GM19372 (cell line): ENCODE results near the gene NTM.

Source experiments
- ATAC-seq: cut with Tn5 transposase; IDR thresholded peaks from one replicate; pipeline ENCODE4 v1.9.1; 2021; ENCODE audit warnings: mild to moderate bottlenecking, low read depth, moderate library complexity; ENCODE audit not compliant: unreplicated experiment

NTM gene

DNA sequence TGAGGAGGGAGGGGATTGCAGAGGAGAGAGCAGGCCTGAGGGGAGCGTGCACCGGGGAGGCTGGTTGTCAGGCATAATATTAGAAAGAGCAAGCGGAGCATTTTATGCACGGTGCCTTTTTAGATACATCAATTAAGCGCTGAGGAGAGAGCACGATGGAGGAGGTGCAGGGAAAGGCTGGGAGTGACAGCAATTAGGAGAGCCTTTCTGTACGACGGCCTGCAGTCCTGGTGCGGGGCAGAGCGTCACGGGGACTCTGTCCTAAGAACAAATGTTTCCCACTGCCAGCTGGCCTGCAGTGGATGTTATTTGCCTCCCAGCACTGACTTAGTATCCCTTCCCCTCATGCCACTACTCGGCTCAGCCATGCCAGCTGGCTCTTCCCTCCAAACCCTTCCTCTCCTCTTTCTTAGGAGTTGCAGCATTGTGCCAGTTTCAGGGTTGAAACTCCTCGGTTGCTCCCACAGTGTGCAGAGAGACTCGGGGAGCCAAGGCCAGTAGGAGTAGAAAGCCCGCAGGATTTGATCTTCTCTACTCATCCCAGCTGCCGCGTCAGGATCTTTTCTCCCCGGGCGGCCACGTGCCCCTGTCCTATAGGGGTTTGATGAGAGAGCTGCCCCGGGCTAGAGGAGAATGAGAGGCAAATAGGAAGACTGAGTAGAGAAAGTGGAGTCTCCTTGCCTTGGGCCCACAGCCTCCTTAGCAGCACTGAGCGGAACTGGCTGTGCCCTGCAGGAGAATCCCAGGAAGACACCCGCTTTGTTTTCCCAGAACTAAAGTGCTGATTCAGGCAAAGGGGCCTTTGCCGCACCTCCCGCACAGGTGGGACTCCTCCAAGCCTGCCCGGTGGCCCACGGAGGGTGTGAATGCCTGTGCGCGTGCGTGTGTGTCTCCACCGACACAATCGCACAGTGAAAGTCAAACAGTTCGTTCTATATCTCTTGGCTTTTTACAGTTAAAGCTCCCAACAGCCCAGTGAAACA lies 875.3 kb downstream of the NTM start:
- ATAC-seq, result no peak

DNA sequence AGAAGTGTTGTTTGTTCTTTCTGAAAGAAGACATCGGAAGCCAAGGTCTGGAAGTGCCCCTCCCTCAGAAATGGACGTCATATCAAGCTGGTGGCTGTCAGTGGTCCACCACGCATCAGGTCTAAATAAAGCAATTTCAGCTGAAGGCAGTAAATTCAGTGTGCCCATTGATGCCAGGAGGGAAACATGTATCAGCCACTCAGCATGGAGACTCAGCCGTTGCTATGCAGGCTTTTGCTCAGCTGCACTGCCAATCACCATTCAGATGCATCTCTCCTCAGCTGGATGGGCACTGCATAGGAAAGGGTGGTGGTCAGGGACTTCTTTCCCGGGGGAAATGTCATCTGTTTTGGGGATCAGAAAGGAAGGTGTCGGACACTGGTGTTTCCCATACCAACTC lies 878.2 kb downstream of the NTM start:
- no peak for ATAC-seq

DNA sequence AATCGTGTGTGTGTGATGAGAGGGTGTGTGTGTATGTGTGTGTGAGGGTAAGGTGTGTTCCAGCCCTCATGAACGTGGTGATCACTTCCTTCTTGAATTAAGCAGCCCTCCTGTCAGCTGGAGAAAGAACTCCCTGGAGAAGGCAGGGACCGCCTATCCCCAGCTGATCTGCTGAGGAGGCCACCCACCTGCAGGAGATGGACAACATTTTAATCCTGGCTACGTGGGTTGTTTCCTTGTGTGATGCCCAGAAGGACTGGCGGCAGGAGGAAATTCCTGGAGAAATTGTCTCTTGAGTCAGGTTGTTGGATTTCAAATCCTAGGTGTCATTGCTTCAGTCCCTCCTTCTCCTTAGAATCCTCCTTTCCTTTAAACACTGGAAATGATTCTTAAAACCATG lies 878.8 kb downstream of the NTM start:
- no peak for ATAC-seq

DNA sequence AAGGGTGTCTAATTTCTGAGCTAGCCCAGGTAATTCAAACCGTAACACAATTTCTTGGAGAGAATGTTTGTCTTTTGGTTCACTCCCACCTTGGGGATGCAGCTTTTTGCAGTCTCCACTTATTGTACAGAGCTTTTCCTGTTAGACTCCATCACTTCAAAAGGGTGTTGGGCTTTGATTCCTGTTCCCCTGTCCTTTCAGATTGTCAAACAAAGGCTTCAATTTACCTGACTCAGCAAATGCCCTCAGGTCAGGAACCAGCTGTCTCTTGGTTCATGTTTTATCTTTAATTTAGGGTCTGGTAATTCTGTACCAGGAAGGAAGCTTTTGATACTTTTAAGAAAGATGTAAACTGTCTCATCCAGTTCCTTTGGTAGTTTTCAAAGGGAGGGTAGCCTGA lies 880.6 kb downstream of the NTM start:
- no peak for ATAC-seq

DNA sequence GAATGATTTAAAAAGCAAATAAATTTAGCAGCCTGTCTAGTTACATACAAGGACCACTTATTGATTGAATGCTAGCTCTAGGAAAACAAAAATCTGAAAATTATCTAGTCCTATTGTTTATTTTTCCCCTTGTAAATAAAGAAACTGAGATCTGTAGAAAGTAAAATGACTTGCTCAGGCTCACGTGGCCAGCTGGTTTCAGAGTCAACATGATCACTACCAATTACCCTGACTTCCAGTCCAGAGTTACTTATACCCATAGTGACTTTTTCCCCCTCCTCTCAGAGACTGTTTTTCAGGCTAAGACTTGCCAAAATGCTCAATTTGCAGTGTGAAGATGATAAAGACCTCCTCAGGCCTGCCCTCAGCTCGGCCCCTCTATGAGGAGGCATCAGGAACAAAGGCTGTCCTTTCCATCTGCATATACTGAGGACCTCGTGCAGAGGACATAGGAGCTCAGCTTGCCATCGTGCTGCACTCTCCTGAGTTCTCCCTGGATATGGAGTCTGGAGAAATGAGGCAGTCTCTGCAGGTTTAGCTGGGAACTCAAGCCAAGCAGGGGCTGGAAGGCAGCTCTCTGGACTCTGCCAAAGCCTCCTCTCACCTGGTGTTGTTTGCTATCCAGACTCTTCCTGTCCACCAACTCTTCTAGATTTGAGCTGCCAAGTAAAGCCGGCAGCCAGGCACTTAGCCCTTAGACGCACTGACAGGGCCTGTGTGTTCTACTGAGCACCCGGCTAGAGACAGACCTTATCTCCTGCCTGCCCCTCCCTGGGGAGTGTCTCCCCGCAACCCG lies 883.3 kb downstream of the NTM start:
- ATAC-seq, result no peak

DNA sequence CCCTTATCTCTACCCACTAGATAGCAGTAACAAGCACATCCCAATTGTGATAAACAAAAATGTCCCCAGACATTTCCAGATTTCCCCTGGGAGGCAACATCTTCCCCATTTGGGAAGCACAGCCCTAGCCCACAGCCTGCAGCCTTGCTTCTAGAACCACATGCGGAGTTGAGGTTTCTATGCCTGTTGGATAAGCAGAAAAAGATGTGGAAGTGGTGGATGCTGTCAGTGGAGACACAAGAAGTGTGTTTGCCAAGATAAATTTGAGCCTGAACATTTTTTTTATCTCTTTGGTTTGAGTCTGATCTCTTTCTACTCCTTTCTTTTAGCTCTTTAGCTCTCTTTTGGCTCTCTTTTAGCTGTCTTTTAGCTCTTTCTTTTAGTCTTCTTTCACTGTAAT lies 884.5 kb downstream of the NTM start:
- ATAC-seq, result no peak

DNA sequence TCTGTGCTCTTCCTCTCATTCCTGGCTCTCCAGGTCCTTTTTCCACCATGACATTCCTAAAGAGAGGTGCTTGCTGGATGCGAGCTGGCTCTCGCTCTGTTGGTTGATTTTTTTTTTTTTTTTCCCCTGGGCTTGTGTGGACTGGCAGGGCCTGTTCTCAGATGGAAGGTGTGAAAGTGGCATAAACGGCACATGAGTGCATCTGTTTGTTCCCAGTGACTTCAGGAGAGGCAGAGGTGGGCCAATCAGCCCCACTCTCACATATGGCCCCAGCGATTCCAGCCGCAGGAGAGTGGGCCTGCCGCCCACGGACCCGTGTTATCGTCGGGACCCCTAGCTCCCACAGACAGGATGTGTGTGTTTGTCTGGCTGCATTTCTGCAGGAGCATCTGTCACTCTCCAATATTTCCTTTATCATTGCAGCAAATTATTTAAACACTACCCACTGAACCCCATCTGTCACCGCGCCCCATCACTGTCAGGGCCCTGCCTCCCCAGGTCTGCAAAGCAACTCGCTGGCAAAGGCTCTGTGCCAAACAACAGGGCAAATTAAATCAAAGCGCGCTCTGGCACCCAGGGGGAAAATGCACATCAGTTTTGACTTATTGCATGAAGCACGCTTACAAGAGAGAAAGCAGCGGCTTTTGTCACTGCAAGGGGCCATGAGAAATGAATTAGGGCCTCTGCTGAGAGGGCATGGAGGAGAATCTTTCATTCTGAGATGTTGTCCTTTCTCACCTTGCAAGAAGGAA lies 886.3 kb downstream of the NTM start:
- ATAC-seq, result no peak

DNA sequence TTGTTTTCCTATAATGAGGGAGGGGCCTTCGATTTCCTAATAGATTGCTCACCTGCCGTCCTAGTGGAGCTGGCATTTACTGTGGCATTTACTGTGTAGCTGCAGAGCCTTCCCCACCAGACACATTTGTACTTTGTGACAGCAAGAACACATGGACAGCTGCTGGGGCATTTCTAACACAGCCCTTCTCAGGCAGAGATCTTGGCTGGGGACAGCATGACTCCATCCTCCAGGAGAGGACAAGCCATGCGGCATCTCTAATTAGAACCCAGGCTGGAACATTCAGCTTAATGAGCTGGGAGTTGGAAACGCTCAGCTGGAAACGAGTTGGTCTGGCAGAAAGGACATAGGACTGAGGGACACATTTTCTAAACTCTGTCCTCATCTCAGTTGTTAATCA lies 887.5 kb downstream of the NTM start:
- ATAC-seq, result no peak

DNA sequence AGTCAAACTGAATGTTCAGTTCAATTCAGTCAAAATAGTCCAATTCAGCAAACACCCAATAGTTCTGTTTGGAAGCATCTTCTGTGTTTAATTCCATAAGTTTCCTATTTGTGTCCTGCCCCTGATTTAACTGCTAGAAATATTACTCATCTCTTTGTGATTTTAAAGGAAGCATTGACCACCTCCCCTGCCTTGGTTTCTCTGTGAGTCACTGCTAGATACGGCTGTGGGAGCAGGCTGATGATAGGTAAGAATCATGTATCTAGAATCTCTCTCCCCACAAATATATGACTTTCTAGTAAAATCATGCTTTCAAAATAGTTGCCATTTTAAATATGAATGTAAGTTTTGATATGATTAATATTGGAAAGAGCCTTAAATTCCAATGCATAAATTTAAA lies 888.5 kb downstream of the NTM start:
- no peak for ATAC-seq

DNA sequence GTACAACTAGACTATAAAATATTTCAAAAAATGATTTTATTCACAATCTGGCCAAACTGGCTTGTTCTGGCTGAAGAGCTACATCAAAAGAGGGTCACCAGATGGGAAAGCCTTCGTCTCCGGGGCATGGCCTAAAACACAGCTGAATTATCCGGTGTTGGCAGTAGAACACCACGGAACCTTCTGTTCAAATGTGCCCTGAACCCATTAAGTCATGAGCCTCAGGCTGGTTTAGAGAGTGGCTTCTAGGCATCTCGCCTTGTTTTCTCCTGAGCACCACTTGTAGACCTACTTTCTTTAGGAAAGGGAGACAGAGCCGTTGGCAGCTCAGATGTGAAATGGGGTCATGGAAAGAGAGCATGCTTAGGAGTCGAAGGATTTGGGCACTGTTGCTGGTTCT lies 890.2 kb downstream of the NTM start:
- no peak for ATAC-seq

DNA sequence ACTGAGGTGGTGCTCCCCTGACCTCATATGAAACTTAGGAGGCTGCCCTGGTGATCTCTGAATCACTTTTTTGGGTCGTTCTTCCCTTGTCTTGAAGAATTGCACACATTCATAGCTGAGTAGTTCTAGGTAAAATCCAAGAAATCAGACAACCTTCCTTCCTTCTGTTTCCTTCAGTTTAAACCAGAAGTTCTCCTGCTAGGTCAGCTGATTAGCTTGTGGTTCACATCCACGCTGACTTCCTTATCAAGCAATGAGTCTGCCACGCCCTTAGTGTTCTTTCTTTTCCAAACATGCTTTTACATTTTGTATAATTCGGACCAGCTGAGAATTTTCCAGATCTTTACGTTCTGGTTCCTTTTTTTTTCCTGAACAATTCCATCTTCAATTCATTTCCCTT lies 892.8 kb downstream of the NTM start:
- ATAC-seq, result no peak

DNA sequence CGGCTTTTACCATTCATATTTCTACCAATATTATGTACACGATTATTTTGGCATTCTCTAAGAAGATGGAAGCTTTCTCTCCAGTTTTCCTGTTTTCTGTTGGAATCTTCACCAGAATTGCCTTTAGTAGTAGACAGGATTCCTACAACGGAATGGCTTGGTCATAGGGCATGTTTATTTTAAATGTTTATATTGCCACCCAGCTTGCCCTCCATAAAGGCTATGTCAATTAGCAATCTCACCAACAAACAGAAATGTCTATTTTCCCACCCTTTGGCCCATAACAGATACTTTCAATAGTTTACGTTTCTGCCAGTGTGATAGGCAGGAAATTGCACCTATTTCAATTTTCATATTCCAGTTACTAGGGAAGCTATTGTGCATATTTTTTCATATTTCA lies 893.5 kb downstream of the NTM start:
- ATAC-seq, result no peak

DNA sequence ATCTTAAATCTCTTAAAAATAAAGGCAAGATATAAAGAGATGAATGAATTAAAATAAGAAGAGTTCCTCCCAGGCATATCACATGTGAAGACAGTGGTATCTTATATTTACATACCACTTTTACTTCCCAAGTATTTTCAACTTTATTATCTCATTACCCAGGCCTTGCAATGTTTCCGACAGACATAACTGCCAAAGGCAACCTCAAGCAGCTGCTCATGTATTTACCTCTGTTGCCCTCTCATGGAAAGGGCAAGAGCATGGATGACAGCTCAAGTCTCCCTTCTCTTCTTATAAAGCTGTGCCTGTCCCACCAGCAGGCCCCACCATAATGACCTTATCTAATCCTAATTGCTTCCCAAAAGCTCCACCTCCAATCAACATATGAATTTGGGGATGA lies 894.2 kb downstream of the NTM start:
- ATAC-seq, result no peak

DNA sequence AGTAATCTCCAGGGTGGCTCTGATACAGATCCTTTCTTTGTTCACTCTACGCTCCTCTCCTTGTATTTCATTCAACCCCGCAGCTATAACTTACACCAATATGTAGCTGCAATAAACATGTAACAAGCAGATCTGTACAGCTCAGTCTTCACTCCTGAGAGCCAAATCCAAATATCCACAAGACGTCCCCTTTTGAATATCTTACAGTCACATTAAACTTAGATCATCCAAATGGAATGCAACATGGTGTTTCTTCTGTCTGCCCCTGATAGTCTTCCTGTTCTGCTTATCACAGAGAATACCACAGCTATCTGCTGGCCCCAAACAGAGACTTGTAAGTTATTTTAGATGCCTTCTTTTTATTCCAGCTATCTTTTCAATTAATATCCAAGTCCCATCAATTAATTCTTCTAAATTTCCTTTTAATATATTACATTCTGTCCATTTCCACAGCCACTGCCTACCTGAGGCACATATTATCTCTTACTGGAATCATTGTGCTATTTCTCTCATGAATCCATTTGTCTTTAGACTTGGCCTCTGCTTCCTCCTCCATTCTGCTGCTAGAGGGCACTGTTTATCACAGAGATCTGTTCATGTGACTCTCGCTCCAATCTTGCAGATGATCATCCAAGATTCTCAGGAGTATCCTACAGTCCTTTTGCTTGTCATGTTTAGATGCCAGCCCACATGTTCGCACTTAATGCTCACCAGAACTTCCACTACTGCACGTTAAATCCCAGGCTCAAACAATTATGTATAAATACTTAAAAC lies 908.6 kb downstream of the NTM start:
- no peak for ATAC-seq

DNA sequence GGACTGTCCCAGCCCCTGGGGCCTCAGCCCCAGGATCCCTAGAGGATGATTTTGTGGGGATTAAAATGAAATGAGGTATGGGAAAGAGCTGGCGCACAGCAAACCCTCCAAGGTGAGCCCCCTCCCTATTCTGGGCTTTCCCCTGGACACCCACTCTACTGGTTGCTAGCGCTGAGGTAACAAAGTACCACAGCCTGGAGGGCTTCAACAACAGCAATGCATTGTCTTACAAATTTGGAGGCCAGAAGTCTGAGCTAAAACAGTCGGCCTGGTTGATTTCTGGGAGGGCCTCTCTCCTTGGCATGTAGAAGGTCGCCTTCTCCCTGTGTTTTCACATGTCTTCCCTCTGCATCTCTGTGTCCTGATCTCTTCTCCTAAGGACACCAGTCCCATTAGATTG lies 913.6 kb downstream of the NTM start:
- ATAC-seq, result no peak

DNA sequence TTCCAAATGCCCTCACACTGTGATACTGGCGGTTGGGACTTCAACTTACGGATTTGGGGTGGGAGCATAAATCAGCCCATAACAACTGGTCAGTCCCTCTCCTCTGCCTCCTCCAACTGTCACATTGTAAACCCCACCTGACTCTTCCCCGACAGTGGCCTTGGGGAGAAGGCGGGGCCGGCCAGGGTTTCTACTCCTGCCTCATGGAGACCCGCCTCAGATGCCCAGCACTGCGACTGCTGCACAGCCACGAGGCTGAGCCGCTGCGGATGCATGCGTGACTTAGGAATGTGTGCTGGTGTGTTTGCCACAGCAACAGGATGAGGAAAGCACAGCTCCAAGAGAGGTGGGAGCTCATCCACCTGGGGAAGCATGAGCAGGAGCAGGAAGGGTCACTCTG lies 914.2 kb downstream of the NTM start:
- ATAC-seq, result no peak

DNA sequence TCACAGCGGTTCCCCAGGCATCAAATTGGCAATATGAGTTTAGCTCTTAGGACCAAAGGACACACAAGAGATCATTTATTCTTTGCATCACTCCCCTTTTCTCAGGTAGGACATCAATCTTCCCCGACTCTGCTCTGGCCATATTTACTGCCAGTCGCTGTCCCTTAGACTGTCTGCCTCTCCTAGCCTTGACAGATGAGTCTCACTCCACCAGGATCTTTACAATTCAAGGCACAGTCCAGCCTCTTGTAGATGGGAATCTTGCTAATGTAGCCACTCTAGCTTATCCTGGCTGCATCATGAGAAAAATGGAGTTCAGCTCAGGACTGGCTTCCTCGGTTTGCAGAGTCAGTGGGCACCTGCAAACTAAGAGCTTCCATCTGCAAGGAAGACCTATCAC lies 915.2 kb downstream of the NTM start:
- no peak for ATAC-seq

DNA sequence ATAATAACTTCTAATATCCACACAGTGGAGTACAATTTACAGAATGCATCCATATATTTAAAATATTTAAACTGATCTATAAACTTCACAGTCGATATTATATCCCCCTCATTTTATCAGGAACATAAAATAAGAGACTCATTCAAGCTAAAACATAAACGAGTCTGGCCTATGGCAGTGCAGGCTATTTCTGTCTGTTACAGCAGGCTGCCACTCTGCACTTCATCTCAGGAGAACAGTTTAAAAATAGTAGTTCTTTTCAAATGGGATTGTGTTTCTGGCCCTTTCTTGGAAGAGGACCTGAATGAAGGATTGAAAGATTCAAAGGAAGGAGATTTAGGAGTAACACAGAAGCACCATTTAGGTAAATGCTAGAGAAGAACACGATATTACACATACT lies 915.7 kb downstream of the NTM start:
- no peak for ATAC-seq

DNA sequence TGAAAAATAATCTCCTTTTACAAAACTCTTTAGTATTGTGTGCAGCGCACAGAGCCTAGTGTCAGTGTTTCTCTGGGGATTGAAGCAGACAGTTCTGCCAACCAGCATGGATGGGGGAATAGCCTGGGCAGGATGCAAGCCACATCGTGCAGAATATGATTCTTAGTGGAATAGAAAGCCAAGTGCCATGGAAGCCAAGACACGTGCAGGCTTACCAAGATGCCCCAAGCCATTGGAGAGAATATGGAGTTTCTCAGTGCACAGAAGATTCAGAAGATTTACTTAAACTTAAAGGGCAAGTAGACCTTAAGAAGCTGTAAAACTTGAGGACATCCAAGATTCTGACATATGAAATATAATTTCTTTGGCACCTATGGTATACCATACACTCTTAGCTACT lies 917.6 kb downstream of the NTM start:
- no peak for ATAC-seq

DNA sequence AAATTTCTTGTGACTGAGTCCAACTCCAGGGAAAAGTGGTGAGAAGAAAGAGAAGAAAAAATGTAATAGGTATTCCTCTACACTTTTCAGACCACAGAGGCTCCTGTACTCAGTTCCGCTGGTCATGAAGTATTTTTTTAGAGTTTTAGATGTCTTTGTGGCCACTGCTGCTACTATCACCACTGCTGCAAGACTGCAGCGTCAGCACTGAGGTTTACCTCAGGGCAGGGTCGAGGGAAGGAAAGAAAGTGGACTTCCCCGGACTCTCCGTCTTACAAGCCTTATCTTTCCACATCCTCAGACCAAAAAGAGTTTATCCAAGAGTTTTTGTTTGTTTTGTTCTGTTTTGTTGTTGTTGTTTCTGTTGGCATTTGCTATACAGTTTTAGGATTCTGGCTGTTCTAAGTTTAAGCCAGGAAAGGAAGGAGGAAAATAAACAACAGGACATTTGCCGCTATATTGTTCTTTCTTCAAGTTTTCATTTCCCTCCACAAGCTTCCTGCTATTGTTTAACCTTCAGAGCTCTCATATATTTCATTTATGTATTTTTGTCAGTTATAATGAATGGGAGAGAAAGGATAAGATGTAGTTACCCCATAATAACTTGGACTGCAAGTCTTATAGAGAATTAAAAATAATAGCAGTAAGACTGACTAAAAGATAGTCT lies 919.3 kb downstream of the NTM start:
- no peak for ATAC-seq
